Breast epithelium (tissue), 4 donors: ENCODE results near the gene METAP2. TPM values are rescaled to one million over a fixed set of nuclear protein-coding genes. Genes with fewer than 3 reads are reported as not detected.

ENCODE experiments used
- DNase-seq, 2 donors: peaks; one replicate each; pipeline ENCODE4 v3.0.0-alpha.2; 2019; ENCODE audit warnings: low spot score in 2 of 2
- H3K27ac ChIP-seq, 2 donors: fragments of 200-600 bp; sonication (generic) in 1 of 2; one replicate each; pipeline ENCODE4 v1.5.1; 2016 to 2019; ENCODE audit warnings: mild to moderate bottlenecking in 1 of 2
- H3K27me3 ChIP-seq, 2 donors: fragments of 200-600 bp; sonication (generic) in 1 of 2; one replicate each; pipeline versions ENCODE4 v1.5.1 to v1.6.0; 2017 to 2019; ENCODE audit warnings: control low read depth in 1 of 2, mild to moderate bottlenecking in 1 of 2
- H3K36me3 ChIP-seq: fragments of 200-600 bp; one replicate; pipeline ENCODE4 v1.5.1; 2019
- H3K4me1 ChIP-seq, 2 donors: fragments of 200-600 bp; sonication (generic); one replicate each; pipeline ENCODE4 v1.5.1; 2016 to 2019; ENCODE audit warnings: control low read depth in 1 of 2
- H3K4me3 ChIP-seq, 3 donors: fragments of 200-600 bp; sonication (generic); 1 replicate in 2 of 3; 2 replicates in 1 of 3; pipeline ENCODE4 v1.5.1; 2016 to 2019; ENCODE audit warnings: mild to moderate bottlenecking in 3 of 3, moderate library complexity in 2 of 3
- H3K9me3 ChIP-seq, 2 donors: fragments of 200-600 bp; sonication (generic) in 1 of 2; one replicate each; pipeline ENCODE4 v1.5.1; 2016 to 2019; ENCODE audit warnings: control low read depth in 1 of 2
- POLR2A ChIP-seq: fragments of 450-650 bp; IDR thresholded peaks from one replicate; pipeline ENCODE4 v1.6.1; 2016; ENCODE audit warnings: antibody characterized with exemption, mild to moderate bottlenecking, moderate library complexity
- POLR2AphosphoS5 ChIP-seq, 3 donors: sonication (generic); formaldehyde crosslinking; IDR thresholded peaks; one replicate each; pipeline ENCODE4 v1.6.1; 2017; ENCODE audit warnings: antibody characterized with exemption in 3 of 3
- intact Hi-C: fragments of 100-400 bp; cut with DNase I; formaldehyde crosslinking; loops from one replicate; pipeline ENCODE4 v1.15.1; 2023; ENCODE audit warnings: low total_unique reads
- total RNA-seq, 3 donors: library from RNA; depleted of rRNA; stranded (reverse); fragments of >200 nt; gene quantifications; one replicate each; pipeline ENCODE4 v1.1.0, GENCODE V29; 2016
- TF ChIP-seq, protein P1 (sequence below), 3 donors: fragments of 450-650 bp; IDR thresholded peaks; one replicate each; pipeline ENCODE4 v1.5.1; 2016 to 2017; ENCODE audit warnings: antibody characterized with exemption in 3 of 3, mild to moderate bottlenecking in 3 of 3, moderate library complexity in 3 of 3

Gene METAP2
- total RNA-seq, 3 donors from 2014 or later, result 58.7 to 67.8 (median 59.6) TPM

- TF ChIP-seq POLR2AphosphoS5 (IDR thresholded peaks at IDR 0.05), result peak in 2 of 3 donors; percentile 34 to 38
- TF ChIP-seq, protein P1, sequence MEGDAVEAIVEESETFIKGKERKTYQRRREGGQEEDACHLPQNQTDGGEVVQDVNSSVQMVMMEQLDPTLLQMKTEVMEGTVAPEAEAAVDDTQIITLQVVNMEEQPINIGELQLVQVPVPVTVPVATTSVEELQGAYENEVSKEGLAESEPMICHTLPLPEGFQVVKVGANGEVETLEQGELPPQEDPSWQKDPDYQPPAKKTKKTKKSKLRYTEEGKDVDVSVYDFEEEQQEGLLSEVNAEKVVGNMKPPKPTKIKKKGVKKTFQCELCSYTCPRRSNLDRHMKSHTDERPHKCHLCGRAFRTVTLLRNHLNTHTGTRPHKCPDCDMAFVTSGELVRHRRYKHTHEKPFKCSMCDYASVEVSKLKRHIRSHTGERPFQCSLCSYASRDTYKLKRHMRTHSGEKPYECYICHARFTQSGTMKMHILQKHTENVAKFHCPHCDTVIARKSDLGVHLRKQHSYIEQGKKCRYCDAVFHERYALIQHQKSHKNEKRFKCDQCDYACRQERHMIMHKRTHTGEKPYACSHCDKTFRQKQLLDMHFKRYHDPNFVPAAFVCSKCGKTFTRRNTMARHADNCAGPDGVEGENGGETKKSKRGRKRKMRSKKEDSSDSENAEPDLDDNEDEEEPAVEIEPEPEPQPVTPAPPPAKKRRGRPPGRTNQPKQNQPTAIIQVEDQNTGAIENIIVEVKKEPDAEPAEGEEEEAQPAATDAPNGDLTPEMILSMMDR (IDR thresholded peaks at IDR 0.05), result no peak
- peak in 1 of 2 donors; percentile 32 for DNase-seq
- no peaks in the 10 kb centered on the region for H3K9me3 ChIP-seq
- H3K27me3 ChIP-seq, result no peaks in the 10 kb centered on the region
- intact Hi-C loops, result no loop called here
- H3K36me3 ChIP-seq, result no peaks in the 10 kb centered on the region
- peak overlapping the region; percentile 84 to 90 for H3K27ac ChIP-seq
- H3K4me1 ChIP-seq, result no peaks in the 10 kb centered on the region
- peak overlapping the region; percentile 87 to 93 (median 89) for H3K4me3 ChIP-seq
Observed at GRCh38 chr12:95547522-95548055, 73.6 kb downstream of the METAP2 start.

DNA sequence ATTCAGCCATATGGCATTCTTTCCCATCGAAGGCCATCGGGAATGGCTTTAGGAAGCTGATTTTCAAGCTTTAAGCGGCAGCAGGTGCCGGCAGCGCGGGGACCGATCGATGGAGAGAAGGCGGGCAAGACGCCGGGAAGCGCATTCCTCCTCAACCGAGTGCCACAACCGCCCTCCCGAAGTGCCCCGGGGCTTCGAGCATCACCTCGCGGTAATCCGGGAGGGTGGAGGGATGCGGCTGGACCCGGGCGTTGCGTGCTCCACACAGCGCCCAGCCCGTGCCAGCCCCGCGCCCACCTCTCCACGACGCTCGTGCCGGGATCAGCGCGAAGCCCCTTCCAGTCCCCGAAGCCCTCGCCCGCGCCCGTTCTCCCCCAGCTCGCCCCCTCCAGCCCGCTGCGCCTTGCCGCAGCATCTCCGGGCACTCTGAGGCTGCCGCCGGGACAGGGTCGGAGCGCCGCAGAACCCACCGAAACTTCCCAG, 74.1 kb downstream of the METAP2 start:
- TF ChIP-seq, protein P1 (IDR thresholded peaks at IDR 0.05), result no peak
- TF ChIP-seq POLR2A (no peak), POLR2AphosphoS5 (IDR thresholded peaks at IDR 0.05) (no peak)
- H3K9me3 ChIP-seq, result no peaks in the 10 kb centered on the region
- peak overlapping the region; percentile 84 to 90 for H3K27ac ChIP-seq
- peak overlapping the region; percentile 87 to 93 (median 89) for H3K4me3 ChIP-seq
- no peak for DNase-seq
- no peaks in the 10 kb centered on the region for H3K4me1 ChIP-seq
- no peaks in the 10 kb centered on the region for H3K27me3 ChIP-seq
- H3K36me3 ChIP-seq, result no peaks in the 10 kb centered on the region
- intact Hi-C loops, result no loop called here

DNA sequence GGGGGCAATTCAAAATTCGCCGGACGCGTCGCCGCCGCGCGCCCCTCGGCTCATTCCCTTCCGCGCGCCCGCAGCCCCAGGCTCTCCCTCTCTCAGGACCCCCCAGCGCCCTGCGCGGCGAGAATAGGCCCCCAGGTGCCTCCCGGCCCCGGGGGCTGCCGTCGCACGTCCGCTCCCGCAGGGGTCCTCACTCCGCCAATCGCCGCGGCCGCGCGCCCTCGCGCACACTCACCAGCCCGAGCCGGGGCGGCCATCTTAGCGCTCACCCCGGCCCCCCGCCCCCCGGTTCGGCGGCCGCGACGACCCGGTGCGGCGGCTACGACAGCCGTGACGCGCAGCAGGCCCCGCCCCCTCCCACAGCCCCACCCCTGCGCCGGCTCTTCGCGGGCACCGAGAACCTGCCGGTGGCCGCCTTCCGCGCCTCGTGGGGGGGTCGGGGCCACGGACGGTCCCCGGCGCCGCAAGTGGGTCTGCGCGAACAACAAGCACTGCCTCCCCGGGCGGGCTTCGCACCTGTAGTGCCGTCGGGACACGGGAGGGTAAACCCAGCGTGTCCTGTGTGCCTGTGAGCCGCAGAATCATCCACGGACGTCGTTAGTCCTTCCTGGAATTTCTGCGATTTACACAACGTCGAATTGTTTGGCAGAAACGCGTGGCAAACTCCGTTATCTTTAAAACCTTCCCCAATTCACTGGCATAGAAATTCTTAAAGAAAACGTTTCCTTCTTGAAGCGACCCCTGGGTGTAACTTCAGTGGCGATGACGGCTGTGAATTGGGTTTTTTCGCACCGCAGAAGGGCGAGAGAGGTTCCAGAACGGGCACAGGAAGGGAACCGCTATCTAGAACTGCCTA, 74.8 kb downstream of the METAP2 start:
- intact Hi-C loops, result no loop called here
- Histone ChIP-seq H3K27me3 (no peaks in the 10 kb centered on the region), H3K36me3 (no peaks in the 10 kb centered on the region), H3K4me1 (no peaks in the 10 kb centered on the region), H3K9me3 (no peaks in the 10 kb centered on the region), H3K4me3 (peak overlapping the region; percentile 87 to 93 (median 89)), H3K27ac (peak overlapping the region; percentile 84 to 90)
- TF ChIP-seq POLR2AphosphoS5 (IDR thresholded peaks at IDR 0.05), result peak in 2 of 3 donors; percentile 35 to 62
- TF ChIP-seq, protein P1 (IDR thresholded peaks at IDR 0.05), result no peak
- DNase-seq, result peak in 1 of 2 donors; percentile 37

DNA sequence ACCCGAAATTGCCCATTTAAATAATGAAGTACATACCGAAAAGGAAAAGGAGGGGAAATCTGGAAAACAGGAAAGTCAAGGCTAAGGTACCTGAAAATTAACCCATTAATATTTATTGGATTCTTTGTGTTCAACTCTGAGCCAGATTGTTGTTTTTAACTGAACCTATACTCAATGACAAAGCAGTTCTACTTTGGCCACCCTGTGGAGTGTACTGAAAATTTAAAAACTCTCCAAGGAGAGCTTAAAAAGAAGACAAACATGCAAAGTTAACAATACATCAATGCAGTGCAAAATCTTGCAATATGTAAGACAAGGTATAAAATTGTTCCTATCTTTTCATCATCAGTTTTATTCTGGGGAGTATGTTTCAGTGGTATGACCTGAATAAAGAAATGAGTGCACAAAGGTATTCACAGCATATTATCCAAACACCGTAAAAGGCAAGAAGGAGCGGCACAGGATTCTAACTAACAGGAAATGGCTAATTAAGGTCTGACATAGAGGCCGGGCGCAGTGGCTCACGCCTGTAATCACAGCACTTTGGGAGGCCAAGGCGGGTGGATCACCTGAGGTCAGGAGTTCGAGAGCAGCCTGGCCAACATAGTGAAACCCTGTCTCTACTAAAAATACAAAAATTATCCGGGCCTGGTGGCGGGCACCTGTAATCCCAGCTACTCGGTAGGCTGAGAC, 75.6 kb downstream of the METAP2 start:
- no peak for DNase-seq
- Histone ChIP-seq H3K9me3 (no peaks in the 10 kb centered on the region), H3K27ac (no peak overlapping the region), H3K27me3 (no peaks in the 10 kb centered on the region), H3K4me3 (peak overlapping the region; percentile 87 to 93 (median 89)), H3K4me1 (no peaks in the 10 kb centered on the region), H3K36me3 (no peaks in the 10 kb centered on the region)
- TF ChIP-seq POLR2AphosphoS5 (IDR thresholded peaks at IDR 0.05) (no peak), POLR2A (no peak)
- TF ChIP-seq, protein P1 (IDR thresholded peaks at IDR 0.05), result no peak
- intact Hi-C loops, result no loop called here
